Measurements from ENCODE around the gene ZBTB40. TPM values are rescaled to one million over a fixed set of nuclear protein-coding genes. Genes with fewer than 3 reads are reported as not detected.

ZBTB40 gene
- total RNA-seq, 4 donors from 2014 or later = 13.8 to 21.1 (median 18.4) TPM

- Histone ChIP-seq H3K36me3 (no peaks in the 10 kb centered on the region), H3K27me3 (peaks cover 0 to 95% (median 3%) of the 10 kb centered on the region in 4 donors), H3K4me3 (no peak overlapping the region), H3K9me3 (no peaks in the 10 kb centered on the region), H3K27ac (replicated peaks in 1 of 4) (no peak overlapping the region), H3K4me1 (no peaks in the 10 kb centered on the region)
- DNase-seq (ENCODE audit: extremely low spot score) = no peak
- WGBS = 72% methylated on average over 11 of the region's 17 CpGs
- TF ChIP-seq EP300 (IDR thresholded peaks at IDR 0.05) = no peak
- no peak for TF ChIP-seq CTCF (IDR thresholded peaks at IDR 0.05)
- TF ChIP-seq POLR2A (IDR thresholded peaks at IDR 0.05; ENCODE audit: low read depth) = no peak
- no peak for TF ChIP-seq POLR2AphosphoS5 (IDR thresholded peaks at IDR 0.05)
- intact Hi-C loops (cut with DNase I) = no loop called here
Observed at GRCh38 chr1:22551591-22551990, 99.9 kb downstream of the ZBTB40 start.

- no peaks in the 10 kb centered on the region for H3K9me3 ChIP-seq
- intact Hi-C loops (cut with DNase I) = no loop called here
Observed at GRCh38 chr1:22552021-22552420, 100.4 kb downstream of the ZBTB40 start.

GRCh38 chr1:22553104-22553880 is 101.6 kb downstream of the ZBTB40 start:
- no peak for TF ChIP-seq EP300 (IDR thresholded peaks at IDR 0.05)
- TF ChIP-seq POLR2A (IDR thresholded peaks at IDR 0.05; ENCODE audit: low read depth) = no peak
- no peak for TF ChIP-seq CTCF (IDR thresholded peaks at IDR 0.05)
- no peak for TF ChIP-seq POLR2AphosphoS5 (IDR thresholded peaks at IDR 0.05)
- H3K4me3 ChIP-seq = no peak overlapping the region
- H3K27me3 ChIP-seq = peaks cover 0 to 97% (median 3%) of the 10 kb centered on the region in 4 donors
- no peaks in the 10 kb centered on the region for H3K9me3 ChIP-seq
- no peaks in the 10 kb centered on the region for H3K4me1 ChIP-seq
- no peak overlapping the region for H3K27ac ChIP-seq (replicated peaks in 1 of 4)
- no peaks in the 10 kb centered on the region for H3K36me3 ChIP-seq
- 58% methylated on average over 15 of the region's 18 CpGs for WGBS
- intact Hi-C loops (cut with DNase I) = no loop called here
- no peak for DNase-seq (ENCODE audit: extremely low spot score)

More at GRCh38 chr1:22552021-22552420, 100.4 kb downstream of the ZBTB40 start:
- Histone ChIP-seq H3K36me3 (no peaks in the 10 kb centered on the region), H3K27ac (replicated peaks in 1 of 4) (no peak overlapping the region), H3K4me3 (no peak overlapping the region), H3K27me3 (peaks cover 0 to 95% (median 3%) of the 10 kb centered on the region in 4 donors), H3K4me1 (no peaks in the 10 kb centered on the region)
- whole genome bisulfite sequencing = 66% methylated on average over 5 of the region's 5 CpGs
- no peak for DNase-seq (ENCODE audit: extremely low spot score)
- TF ChIP-seq POLR2A (IDR thresholded peaks at IDR 0.05; ENCODE audit: low read depth) = no peak
- no peak for TF ChIP-seq EP300 (IDR thresholded peaks at IDR 0.05)

- TF ChIP-seq CTCF (IDR thresholded peaks at IDR 0.05) (no peak), POLR2AphosphoS5 (IDR thresholded peaks at IDR 0.05) (no peak), EP300 (IDR thresholded peaks at IDR 0.05) (no peak), POLR2A (IDR thresholded peaks at IDR 0.05; ENCODE audit: low read depth) (no peak)
- no peak overlapping the region for H3K4me3 ChIP-seq
- no peak for DNase-seq (ENCODE audit: extremely low spot score)
- no peaks in the 10 kb centered on the region for H3K9me3 ChIP-seq
- H3K36me3 ChIP-seq = no peaks in the 10 kb centered on the region
- H3K27ac ChIP-seq (replicated peaks in 1 of 4) = no peak overlapping the region
- H3K4me1 ChIP-seq = no peaks in the 10 kb centered on the region
- peaks cover 0 to 95% (median 3%) of the 10 kb centered on the region in 4 donors for H3K27me3 ChIP-seq
- WGBS = 83% methylated on average over 6 of the region's 8 CpGs
- intact Hi-C loops (cut with DNase I) = no loop called here
Observed at GRCh38 chr1:22553991-22554522, 102.4 kb downstream of the ZBTB40 start.

- Histone ChIP-seq H3K27me3 (peaks cover 0 to 97% (median 3%) of the 10 kb centered on the region in 4 donors), H3K4me3 (no peak overlapping the region), H3K4me1 (no peaks in the 10 kb centered on the region), H3K9me3 (no peaks in the 10 kb centered on the region), H3K36me3 (no peaks in the 10 kb centered on the region), H3K27ac (replicated peaks in 1 of 4) (no peak overlapping the region)
- no peak for TF ChIP-seq EP300 (IDR thresholded peaks at IDR 0.05)
- TF ChIP-seq POLR2AphosphoS5 (IDR thresholded peaks at IDR 0.05) = no peak
- TF ChIP-seq POLR2A (IDR thresholded peaks at IDR 0.05; ENCODE audit: low read depth) = no peak
- no peak for TF ChIP-seq CTCF (IDR thresholded peaks at IDR 0.05)
- no peak for DNase-seq (ENCODE audit: extremely low spot score)
- WGBS = no CpG with 5 or more reads among the region's 3 CpGs
- intact Hi-C loops (cut with DNase I) = no loop called here
Observed at GRCh38 chr1:22555371-22555656, 103.7 kb downstream of the ZBTB40 start.

Measured in esophagus muscularis mucosa (tissue), 4 donors.